Measurements from ENCODE around the gene YPEL3.

Gene YPEL3

DNA sequence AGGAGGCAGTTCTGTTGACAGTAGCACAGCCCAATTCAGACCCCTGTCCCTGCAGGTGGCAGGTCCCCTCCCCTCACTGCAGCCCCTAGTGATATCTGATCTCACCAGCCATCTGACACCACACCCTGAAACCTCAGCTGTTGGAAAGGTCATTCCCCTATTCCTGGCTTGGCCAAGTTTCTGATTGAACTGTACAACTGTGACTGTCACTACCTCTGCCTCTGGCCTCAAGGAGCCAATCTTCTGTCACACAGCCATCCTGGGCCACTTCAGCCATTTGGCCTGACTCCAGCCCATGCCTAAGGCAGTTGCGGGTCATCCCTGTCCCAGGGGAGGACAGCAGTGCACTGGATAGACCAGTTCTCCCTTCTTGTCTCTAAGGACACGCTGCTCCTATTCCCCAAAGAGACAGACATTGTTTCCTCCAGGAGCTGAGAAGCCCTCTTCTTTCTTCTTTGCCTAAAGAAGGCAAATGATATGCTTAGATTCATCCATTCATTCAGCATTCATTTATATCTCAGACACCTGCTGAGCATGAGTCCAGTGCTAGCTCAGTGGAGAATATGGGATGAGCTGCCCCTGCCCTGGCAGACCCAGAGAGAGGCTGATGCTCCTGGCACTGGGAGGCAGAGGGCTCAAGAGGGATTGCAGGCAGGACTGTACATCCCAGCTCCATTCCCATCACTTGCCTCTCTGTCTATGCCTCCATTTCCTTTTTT lies 35.0 kb downstream of the YPEL3 start:
- 92% methylated on average over 2 of the region's 2 CpGs for WGBS
- Histone ChIP-seq H2AFZ (ENCODE audit: low read depth, low read length) (no peak overlapping the region), H3K4me2 (ENCODE audit: low read length, poor library complexity, severe bottlenecking) (no peak overlapping the region), H3K4me3 (ENCODE audit: insufficient read depth in 1 of 2, low read depth in 1 of 2, low read length in 2 of 2) (no peak overlapping the region), H3K4me1 (ENCODE audit: control insufficient read depth, insufficient read depth, low read depth, low read length) (peaks cover 8% of the 10 kb centered on the region), H4K8ac (ENCODE audit: low read length) (no peak overlapping the region), H3K79me1 (replicated peaks; ENCODE audit: low read length, poor library complexity, severe bottlenecking) (peaks cover 3% of the 10 kb centered on the region), H3K18ac (ENCODE audit: low read depth in 1 of 2, low read length in 2 of 2) (no peak overlapping the region), H2BK12ac (ENCODE audit: low read length in 2 of 2) (peak overlapping the region in 1 of 2 experiments; percentile 63), H3K36me3 (ENCODE audit: control insufficient read depth in 1 of 2, insufficient read depth in 2 of 2, low read depth in 1 of 2, low read length in 2 of 2) (peaks cover 16 to 23% of the 10 kb centered on the region in 2 experiments), H2BK5ac (ENCODE audit: low read depth, low read length, poor library complexity, severe bottlenecking) (no peak overlapping the region), H3K23ac (ENCODE audit: low read length in 2 of 2) (no peak overlapping the region), H2AK5ac (ENCODE audit: low read length, severe bottlenecking) (no peak overlapping the region), H4K91ac (ENCODE audit: low read length) (peak overlapping the region; percentile 18), H3K4ac (ENCODE audit: low read depth in 1 of 2, low read length in 2 of 2) (no peak overlapping the region), H2BK15ac (ENCODE audit: low read depth, poor library complexity, severe bottlenecking) (no peak overlapping the region), H2BK120ac (ENCODE audit: low read depth, low read length) (no peak overlapping the region), H3K14ac (ENCODE audit: low read length in 2 of 2) (no peak overlapping the region), H3K27ac (ENCODE audit: low read length, poor library complexity, severe bottlenecking) (no peak overlapping the region), H3K9me3 (ENCODE audit: control insufficient read depth, low read length) (no peaks in the 10 kb centered on the region), H3K27me3 (ENCODE audit: control insufficient read depth in 1 of 2, insufficient read depth in 1 of 2, low read length in 2 of 2) (no peaks in the 10 kb centered on the region), H3K9ac (ENCODE audit: low read length) (no peak overlapping the region)
- no peak for DNase-seq

DNA sequence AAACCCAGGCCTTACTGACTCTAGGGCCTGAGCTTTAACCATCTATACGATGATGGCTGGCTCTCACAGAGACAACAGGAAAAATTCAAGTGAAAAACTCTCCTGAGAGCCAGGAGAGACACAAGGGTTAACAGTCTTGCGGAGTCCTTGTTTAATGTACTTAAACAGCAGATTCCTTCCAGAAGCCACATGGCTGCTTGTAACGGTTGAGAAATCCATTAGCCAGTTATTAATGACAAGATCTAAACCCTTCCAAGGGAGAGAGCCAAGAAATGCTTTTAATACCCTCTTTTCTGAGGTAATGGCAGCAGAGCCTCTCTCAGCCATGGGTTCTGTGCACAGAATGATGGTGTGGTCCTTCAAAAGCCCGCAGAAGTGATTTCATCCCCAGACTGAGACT lies 35.7 kb downstream of the YPEL3 start:
- Histone ChIP-seq H2BK12ac (ENCODE audit: low read length in 2 of 2) (no peak overlapping the region), H3K18ac (ENCODE audit: low read depth in 1 of 2, low read length in 2 of 2) (no peak overlapping the region), H2BK5ac (ENCODE audit: low read depth, low read length, poor library complexity, severe bottlenecking) (no peak overlapping the region), H3K4me2 (ENCODE audit: low read length, poor library complexity, severe bottlenecking) (no peak overlapping the region), H3K79me1 (replicated peaks; ENCODE audit: low read length, poor library complexity, severe bottlenecking) (peaks cover 3% of the 10 kb centered on the region), H3K27me3 (ENCODE audit: control insufficient read depth in 1 of 2, insufficient read depth in 1 of 2, low read length in 2 of 2) (no peaks in the 10 kb centered on the region), H2BK120ac (ENCODE audit: low read depth, low read length) (no peak overlapping the region), H4K8ac (ENCODE audit: low read length) (no peak overlapping the region), H3K9ac (ENCODE audit: low read length) (no peak overlapping the region), H2BK15ac (ENCODE audit: low read depth, poor library complexity, severe bottlenecking) (no peak overlapping the region), H4K91ac (ENCODE audit: low read length) (no peak overlapping the region), H2AK5ac (ENCODE audit: low read length, severe bottlenecking) (no peak overlapping the region), H2AFZ (ENCODE audit: low read depth, low read length) (no peak overlapping the region), H3K9me3 (ENCODE audit: control insufficient read depth, low read length) (no peaks in the 10 kb centered on the region), H3K14ac (ENCODE audit: low read length in 2 of 2) (no peak overlapping the region), H3K36me3 (ENCODE audit: control insufficient read depth in 1 of 2, insufficient read depth in 2 of 2, low read depth in 1 of 2, low read length in 2 of 2) (peaks cover 16 to 25% of the 10 kb centered on the region in 2 experiments), H3K4me1 (ENCODE audit: control insufficient read depth, insufficient read depth, low read depth, low read length) (peaks cover 8% of the 10 kb centered on the region), H3K27ac (ENCODE audit: low read length, poor library complexity, severe bottlenecking) (no peak overlapping the region), H3K4ac (ENCODE audit: low read depth in 1 of 2, low read length in 2 of 2) (no peak overlapping the region), H3K4me3 (ENCODE audit: insufficient read depth in 1 of 2, low read depth in 1 of 2, low read length in 2 of 2) (no peak overlapping the region), H3K23ac (ENCODE audit: low read length in 2 of 2) (no peak overlapping the region)
- 81% methylated on average over 4 of the region's 4 CpGs for WGBS
- peak; percentile 52 for DNase-seq

DNA sequence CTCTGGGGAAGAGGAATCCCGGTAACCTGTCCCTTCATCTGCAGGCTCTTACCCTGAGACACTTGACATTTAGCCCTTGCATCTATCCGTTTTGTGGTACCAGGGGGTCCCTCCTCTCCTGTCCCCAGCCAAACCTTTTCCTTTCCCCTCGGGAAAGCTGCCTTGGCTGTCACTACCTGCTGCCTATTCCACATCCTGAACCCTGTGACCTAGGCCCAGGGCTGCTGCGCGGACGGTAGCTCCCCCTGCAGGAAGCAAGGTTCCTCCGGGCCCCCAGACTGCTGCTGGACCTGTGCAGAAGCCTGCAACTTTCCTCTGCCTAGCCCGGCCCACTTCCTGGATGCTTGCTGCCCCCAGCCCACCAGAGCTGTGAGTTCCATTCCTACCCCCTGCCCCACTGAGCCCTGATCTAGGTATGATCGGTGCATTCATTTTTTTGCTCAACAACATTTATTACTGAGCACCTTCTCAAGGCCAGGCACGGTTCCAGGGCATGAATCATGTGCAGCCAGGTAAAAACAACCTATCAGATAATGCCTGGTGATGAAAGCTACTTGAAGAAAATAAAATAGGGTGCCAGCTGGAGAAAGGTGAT lies 41.0 kb downstream of the YPEL3 start:
- H3K4me2 ChIP-seq (ENCODE audit: low read length, poor library complexity, severe bottlenecking) = no peak overlapping the region
- peaks cover 10% of the 10 kb centered on the region for H3K4me1 ChIP-seq (ENCODE audit: control insufficient read depth, insufficient read depth, low read depth, low read length)
- peaks cover 13 to 19% of the 10 kb centered on the region in 2 experiments for H3K36me3 ChIP-seq (ENCODE audit: control insufficient read depth in 1 of 2, insufficient read depth in 2 of 2, low read depth in 1 of 2, low read length in 2 of 2)
- H3K4ac ChIP-seq (ENCODE audit: low read depth in 1 of 2, low read length in 2 of 2) = no peak overlapping the region
- no peaks in the 10 kb centered on the region for H3K9me3 ChIP-seq (ENCODE audit: control insufficient read depth, low read length)
- H3K14ac ChIP-seq (ENCODE audit: low read length in 2 of 2) = no peak overlapping the region
- no peak overlapping the region for H4K91ac ChIP-seq (ENCODE audit: low read length)
- peak; percentile 33 for DNase-seq
- no peak overlapping the region for H3K23ac ChIP-seq (ENCODE audit: low read length in 2 of 2)
- no peak overlapping the region for H2BK120ac ChIP-seq (ENCODE audit: low read depth, low read length)
- H3K79me1 ChIP-seq (replicated peaks; ENCODE audit: low read length, poor library complexity, severe bottlenecking) = peaks cover 12% of the 10 kb centered on the region
- H4K8ac ChIP-seq (ENCODE audit: low read length) = peak overlapping the region; percentile 43
- no peak overlapping the region for H2AFZ ChIP-seq (ENCODE audit: low read depth, low read length)
- H3K9ac ChIP-seq (ENCODE audit: low read length) = peak overlapping the region; percentile 35
- no peak overlapping the region for H2BK5ac ChIP-seq (ENCODE audit: low read depth, low read length, poor library complexity, severe bottlenecking)
- no peaks in the 10 kb centered on the region for H3K27me3 ChIP-seq (ENCODE audit: control insufficient read depth in 1 of 2, insufficient read depth in 1 of 2, low read length in 2 of 2)
- H2AK5ac ChIP-seq (ENCODE audit: low read length, severe bottlenecking) = no peak overlapping the region
- no peak overlapping the region for H2BK15ac ChIP-seq (ENCODE audit: low read depth, poor library complexity, severe bottlenecking)
- no peak overlapping the region for H3K27ac ChIP-seq (ENCODE audit: low read length, poor library complexity, severe bottlenecking)
- H3K4me3 ChIP-seq (ENCODE audit: insufficient read depth in 1 of 2, low read depth in 1 of 2, low read length in 2 of 2) = no peak overlapping the region
- peak overlapping the region in 1 of 2 experiments; percentile 60 for H2BK12ac ChIP-seq (ENCODE audit: low read length in 2 of 2)
- no peak overlapping the region for H3K18ac ChIP-seq (ENCODE audit: low read depth in 1 of 2, low read length in 2 of 2)
- WGBS = 37% methylated on average over 10 of the region's 10 CpGs

DNA sequence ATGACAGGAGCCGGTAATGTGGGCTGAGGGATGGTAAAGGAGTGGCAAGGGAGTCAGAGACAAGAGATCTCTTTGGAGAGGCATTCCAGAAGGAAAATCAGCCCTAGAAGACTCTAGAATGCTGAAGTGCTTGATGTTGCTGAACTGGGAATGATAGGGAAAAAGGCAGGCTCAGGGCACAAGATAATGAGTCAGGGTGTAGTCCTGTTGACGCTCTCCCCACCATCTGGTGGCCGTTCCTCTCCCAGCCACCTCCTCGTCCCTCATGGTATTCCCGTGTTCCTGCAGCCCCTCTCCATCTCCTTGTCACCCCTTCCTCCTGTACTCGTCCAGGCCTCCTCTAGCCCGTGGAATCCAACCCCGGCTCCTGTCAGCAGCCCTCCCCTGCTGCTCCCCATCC lies 41.6 kb downstream of the YPEL3 start:
- Histone ChIP-seq H3K79me1 (replicated peaks; ENCODE audit: low read length, poor library complexity, severe bottlenecking) (peaks cover 12% of the 10 kb centered on the region), H3K4me1 (ENCODE audit: control insufficient read depth, insufficient read depth, low read depth, low read length) (peaks cover 10% of the 10 kb centered on the region), H3K4me3 (ENCODE audit: insufficient read depth in 1 of 2, low read depth in 1 of 2, low read length in 2 of 2) (peak overlapping the region in 1 of 2 experiments; percentile 93), H4K91ac (ENCODE audit: low read length) (peak overlapping the region; percentile 22), H2BK5ac (ENCODE audit: low read depth, low read length, poor library complexity, severe bottlenecking) (no peak overlapping the region), H3K4ac (ENCODE audit: low read depth in 1 of 2, low read length in 2 of 2) (no peak overlapping the region), H3K9me3 (ENCODE audit: control insufficient read depth, low read length) (no peaks in the 10 kb centered on the region), H2BK12ac (ENCODE audit: low read length in 2 of 2) (no peak overlapping the region), H3K14ac (ENCODE audit: low read length in 2 of 2) (no peak overlapping the region), H4K8ac (ENCODE audit: low read length) (peak overlapping the region; percentile 43), H3K27me3 (ENCODE audit: control insufficient read depth in 1 of 2, insufficient read depth in 1 of 2, low read length in 2 of 2) (no peaks in the 10 kb centered on the region), H3K4me2 (ENCODE audit: low read length, poor library complexity, severe bottlenecking) (no peak overlapping the region), H3K27ac (ENCODE audit: low read length, poor library complexity, severe bottlenecking) (no peak overlapping the region), H3K36me3 (ENCODE audit: control insufficient read depth in 1 of 2, insufficient read depth in 2 of 2, low read depth in 1 of 2, low read length in 2 of 2) (peaks cover 10 to 12% of the 10 kb centered on the region in 2 experiments), H2AFZ (ENCODE audit: low read depth, low read length) (no peak overlapping the region), H2BK120ac (ENCODE audit: low read depth, low read length) (no peak overlapping the region), H2BK15ac (ENCODE audit: low read depth, poor library complexity, severe bottlenecking) (peak overlapping the region; percentile 19), H3K18ac (ENCODE audit: low read depth in 1 of 2, low read length in 2 of 2) (no peak overlapping the region), H3K9ac (ENCODE audit: low read length) (peak overlapping the region; percentile 35), H3K23ac (ENCODE audit: low read length in 2 of 2) (no peak overlapping the region), H2AK5ac (ENCODE audit: low read length, severe bottlenecking) (no peak overlapping the region)
- WGBS = 55% methylated on average over 8 of the region's 8 CpGs
- DNase-seq = peak; percentile 47
